ENCODE results near the gene CEPT1. TPM values are rescaled to one million over a fixed set of nuclear protein-coding genes. Genes with fewer than 3 reads are reported as not detected.

CEPT1 gene
- total RNA-seq, 6 donors from 2014 or later = 27.2 to 71.7 (median 35.3) TPM

- 91 to 93% methylated on average over 6 of the region's 6 CpGs for WGBS, 2 donors
- H3K27me3 ChIP-seq = no peaks in the 10 kb centered on the region
- H3K36me3 ChIP-seq = peaks cover 19 to 76% (median 41%) of the 10 kb centered on the region in 4 donors
Measured at GRCh38 chr1:111183308-111184069, 43.5 kb downstream of the CEPT1 start.

GRCh38 chr1:111184663-111185062 is 44.6 kb downstream of the CEPT1 start:
- Histone ChIP-seq H3K36me3 (peaks cover 19 to 80% (median 47%) of the 10 kb centered on the region in 4 donors), H3K4me1 (peaks cover 0 to 5% (median 0%) of the 10 kb centered on the region in 4 donors), H3K27ac (peak overlapping the region in 1 of 4 donors; percentile 37), H3K4me3 (no peak overlapping the region), H3K9me3 (no peaks in the 10 kb centered on the region), H3K27me3 (no peaks in the 10 kb centered on the region)
- DNase-seq (no peak), ATAC-seq (ENCODE audit: low FRiP score in 2 of 2) (no peak)
- TF ChIP-seq EP300 (IDR thresholded peaks at IDR 0.05) (no peak), CTCF (IDR thresholded peaks at IDR 0.05) (no peak), POLR2A (IDR thresholded peaks at IDR 0.05) (no peak), POLR2AphosphoS5 (IDR thresholded peaks at IDR 0.05) (no peak)

More at GRCh38 chr1:111183308-111184069, 43.5 kb downstream of the CEPT1 start:
- ATAC-seq (ENCODE audit: low FRiP score in 2 of 2) (no peak), DNase-seq (no peak)
- H3K27ac ChIP-seq = no peak overlapping the region
- H3K9me3 ChIP-seq = no peaks in the 10 kb centered on the region
- peaks cover 0 to 5% (median 0%) of the 10 kb centered on the region in 4 donors for H3K4me1 ChIP-seq
- TF ChIP-seq POLR2AphosphoS5 (IDR thresholded peaks at IDR 0.05) (no peak), CTCF (IDR thresholded peaks at IDR 0.05) (no peak), EP300 (IDR thresholded peaks at IDR 0.05) (no peak), POLR2A (IDR thresholded peaks at IDR 0.05) (no peak)
- no peak overlapping the region for H3K4me3 ChIP-seq

- H3K4me1 ChIP-seq = peaks cover 41 to 56% (median 50%) of the 10 kb centered on the region in 4 donors
- no peak for TF ChIP-seq POLR2A (IDR thresholded peaks at IDR 0.05)
- no peak for TF ChIP-seq CTCF (IDR thresholded peaks at IDR 0.05)
- TF ChIP-seq POLR2AphosphoS5 (IDR thresholded peaks at IDR 0.05) = peak in 1 of 2 donors; percentile 48
- TF ChIP-seq EP300 (IDR thresholded peaks at IDR 0.05) = peak in 1 of 4 donors; percentile 51
Measured at GRCh38 chr1:111190931-111191451, 51.0 kb downstream of the CEPT1 start.

GRCh38 chr1:111191496-111191895 is 51.5 kb downstream of the CEPT1 start:
- DNase-seq = no peak
- Histone ChIP-seq H3K4me1 (peaks cover 41 to 60% (median 53%) of the 10 kb centered on the region in 4 donors), H3K36me3 (peaks cover 15 to 49% (median 33%) of the 10 kb centered on the region in 4 donors), H3K27ac (peak overlapping the region; percentile 47 to 84 (median 82)), H3K9me3 (no peaks in the 10 kb centered on the region), H3K4me3 (no peak overlapping the region), H3K27me3 (no peaks in the 10 kb centered on the region)
- 43 to 75% methylated on average over 2 to 3 of the region's 3 CpGs for WGBS, 2 donors
- ATAC-seq (ENCODE audit: low FRiP score in 2 of 2) = no peak
- TF ChIP-seq POLR2AphosphoS5 (IDR thresholded peaks at IDR 0.05) = no peak
- TF ChIP-seq EP300 (IDR thresholded peaks at IDR 0.05) = no peak
- TF ChIP-seq POLR2A (IDR thresholded peaks at IDR 0.05) = no peak
- TF ChIP-seq CTCF (IDR thresholded peaks at IDR 0.05) = no peak

More at GRCh38 chr1:111190931-111191451, 51.0 kb downstream of the CEPT1 start:
- DNase-seq = no peak
- peak overlapping the region in 3 of 4 donors; percentile 47 to 84 (median 79) for H3K27ac ChIP-seq
- H3K36me3 ChIP-seq = peaks cover 15 to 51% (median 35%) of the 10 kb centered on the region in 4 donors
- peak in 1 of 2 donors; percentile 57 for ATAC-seq (ENCODE audit: low FRiP score in 2 of 2)
- H3K4me3 ChIP-seq = no peak overlapping the region
- no peaks in the 10 kb centered on the region for H3K27me3 ChIP-seq
- H3K9me3 ChIP-seq = no peaks in the 10 kb centered on the region
- 60 to 64% methylated on average over 2 of the region's 2 CpGs for WGBS, 2 donors
